H9 (cell line): Measurements from ENCODE around the gene BMERB1. TPM values are rescaled to one million over a fixed set of nuclear protein-coding genes. Genes with fewer than 3 reads are reported as not detected.

ENCODE experiments used
- DNase-seq: peaks from one replicate; pipeline ENCODE4 v3.0.0-alpha.2; 2017
- H2AFZ ChIP-seq: one replicate; pipeline ENCODE4 v1.6.1; 2013; ENCODE audit warnings: mild to moderate bottlenecking, low read length, control low read depth, moderate library complexity
- H2AK5ac ChIP-seq: 2 replicates; pipeline ENCODE4 v1.6.1; 2013; ENCODE audit warnings: low read length, control low read depth, mixed read lengths; ENCODE audit not compliant: insufficient read length
- H2BK120ac ChIP-seq: one replicate; pipeline ENCODE4 v1.6.1; 2013; ENCODE audit warnings: low read depth, mild to moderate bottlenecking, low read length, control low read depth, inconsistent platforms; ENCODE audit not compliant: poor library complexity, severe bottlenecking
- H2BK12ac ChIP-seq: 2 replicates; pipeline ENCODE4 v1.6.1; 2013; ENCODE audit warnings: low read length, control low read depth, mixed read lengths, low read depth; ENCODE audit not compliant: insufficient read length
- H2BK15ac ChIP-seq: 2 replicates; pipeline ENCODE4 v1.6.1; 2013; ENCODE audit warnings: low read depth, low read length, control low read depth
- H2BK20ac ChIP-seq: one replicate; pipeline ENCODE4 v1.6.1; 2013; ENCODE audit warnings: low read depth, mild to moderate bottlenecking, low read length, control low read depth, inconsistent platforms; ENCODE audit not compliant: poor library complexity, severe bottlenecking
- H2BK5ac ChIP-seq: 2 replicates; pipeline ENCODE4 v1.6.1; 2013; ENCODE audit warnings: low read length, control low read depth, mixed read lengths; ENCODE audit not compliant: insufficient read length
- H3K14ac ChIP-seq: 2 replicates; pipeline ENCODE4 v1.6.1; 2013; ENCODE audit warnings: low read length, control low read depth; ENCODE audit not compliant: insufficient read depth
- H3K18ac ChIP-seq: 2 replicates; pipeline ENCODE4 v1.6.1; 2013; ENCODE audit warnings: low read depth, mild to moderate bottlenecking, mixed read lengths, low read length, control low read depth; ENCODE audit not compliant: insufficient read length
- H3K23ac ChIP-seq: 2 replicates; pipeline ENCODE4 v1.6.1; 2013; ENCODE audit warnings: low read length, control low read depth, mixed read lengths, low read depth; ENCODE audit not compliant: insufficient read length
- H3K23me2 ChIP-seq: 2 replicates; pipeline ENCODE4 v1.6.1; 2013; ENCODE audit warnings: low read depth, mild to moderate bottlenecking, mixed read lengths, low read length, control low read depth; ENCODE audit not compliant: insufficient read length, poor library complexity, severe bottlenecking
- H3K27ac ChIP-seq: 2 replicates; pipeline ENCODE4 v1.5.1; 2013; ENCODE audit warnings: low read length, control low read depth, mixed read lengths, low read depth; ENCODE audit not compliant: insufficient read length
- H3K27me3 ChIP-seq: 2 replicates; pipeline ENCODE4 v1.6.1; 2013; ENCODE audit warnings: low read length, control low read depth, inconsistent platforms; ENCODE audit not compliant: insufficient read depth
- H3K4ac ChIP-seq: 2 replicates; pipeline ENCODE4 v1.6.1; 2013; ENCODE audit warnings: low read depth, mild to moderate bottlenecking, control low read depth, inconsistent platforms, low read length, moderate library complexity
- H3K4me1 ChIP-seq: 2 replicates; pipeline ENCODE4 v1.6.1; 2013; ENCODE audit warnings: low read length, control low read depth, inconsistent platforms; ENCODE audit not compliant: insufficient read depth
- H3K4me2 ChIP-seq: 2 replicates; pipeline ENCODE4 v1.6.1; 2013; ENCODE audit warnings: low read length, control low read depth, mixed read lengths; ENCODE audit not compliant: insufficient read length, insufficient read depth
- H3K56ac ChIP-seq: 2 replicates; pipeline ENCODE4 v1.6.1; 2013; ENCODE audit warnings: low read depth, mild to moderate bottlenecking, mixed read lengths, low read length, control low read depth; ENCODE audit not compliant: insufficient read length
- H3K79me1 ChIP-seq: 2 replicates; pipeline ENCODE4 v1.6.1; 2013; ENCODE audit warnings: low read depth, mild to moderate bottlenecking, moderate library complexity, low read length, control low read depth, inconsistent platforms; ENCODE audit not compliant: insufficient read depth, poor library complexity, severe bottlenecking
- H3K79me2 ChIP-seq: 2 replicates; pipeline ENCODE4 v1.6.1; 2013; ENCODE audit warnings: low read length, control low read depth, inconsistent platforms; ENCODE audit not compliant: insufficient read depth
- H3K9ac ChIP-seq: 2 replicates; pipeline ENCODE4 v1.6.1; 2013; ENCODE audit warnings: low read length, control low read depth, mixed read lengths; ENCODE audit not compliant: insufficient read length; ENCODE audit errors: extremely low read depth
- H3K9me3 ChIP-seq: one replicate; pipeline ENCODE4 v1.6.1; 2013; ENCODE audit warnings: low read depth, low read length, inconsistent platforms; ENCODE audit not compliant: control insufficient read depth
- H3T11ph ChIP-seq: one replicate; pipeline ENCODE4 v1.6.1; 2013; ENCODE audit warnings: mild to moderate bottlenecking, low read length, control low read depth, inconsistent platforms
- H4K20me1 ChIP-seq: one replicate; pipeline ENCODE4 v1.6.1; 2013; ENCODE audit not compliant: control insufficient read depth, insufficient read length, insufficient read depth
- H4K5ac ChIP-seq: 2 replicates; pipeline ENCODE4 v1.6.1; 2013; ENCODE audit warnings: low read depth, mild to moderate bottlenecking, mixed read lengths, low read length, control low read depth; ENCODE audit not compliant: insufficient read length
- H4K8ac ChIP-seq: replicated peaks from 2 replicates; pipeline ENCODE4 v1.6.1; 2013; ENCODE audit warnings: low read length, control low read depth, mixed read lengths, low read depth; ENCODE audit not compliant: insufficient read length
- H4K91ac ChIP-seq: 2 replicates; pipeline ENCODE4 v1.6.1; 2013; ENCODE audit warnings: low read depth, mild to moderate bottlenecking, moderate library complexity, mixed read lengths, low read length, control low read depth; ENCODE audit not compliant: insufficient read length
- H3K27ac Mint-ChIP-seq, 3 experiments: 2 replicates in 2 of 3; 3 replicates in 1 of 3; pipeline ENCODE4 v1.8.0; 2020 to 2021; ENCODE audit warnings: mixed read lengths in 3 of 3, mild to moderate bottlenecking in 1 of 3, moderate library complexity in 1 of 3
- H3K27me3 Mint-ChIP-seq: 2 replicates; pipeline ENCODE4 v1.8.0; 2021; ENCODE audit warnings: low read depth, mild to moderate bottlenecking, moderate library complexity, mixed read lengths
- H3K36me3 Mint-ChIP-seq, 3 experiments: 2 replicates in 2 of 3; 3 replicates in 1 of 3; pipeline ENCODE4 v1.8.0; 2020 to 2021; ENCODE audit warnings: low read depth in 3 of 3, mixed read lengths in 3 of 3; ENCODE audit not compliant: insufficient read depth in 1 of 3
- H3K4me1 Mint-ChIP-seq, 2 experiments: 2 replicates each; pipeline ENCODE4 v1.8.0; 2020; ENCODE audit warnings: mixed read lengths in 2 of 2
- H3K4me3 Mint-ChIP-seq, 2 experiments: 2 replicates in 1 of 2; 3 replicates in 1 of 2; pipeline ENCODE4 v1.8.0; 2020 to 2021; ENCODE audit warnings: mild to moderate bottlenecking in 2 of 2, mixed read lengths in 2 of 2, moderate library complexity in 1 of 2
- H3K9me3 Mint-ChIP-seq, 2 experiments: 2 replicates in 1 of 2; 3 replicates in 1 of 2; pipeline ENCODE4 v1.8.0; 2020; ENCODE audit warnings: mild to moderate bottlenecking in 2 of 2, mixed read lengths in 2 of 2, moderate library complexity in 1 of 2
- WGBS: extraction: QIAGEN DNeasy Blood & Tissue Kit; methylation state at CpG from one replicate; pipeline ENCODE4 v1.1.7; 2013; ENCODE audit warnings: missing lambda C conversion rate, low lambda C conversion rate, mixed read lengths; ENCODE audit not compliant: insufficient read length; ENCODE audit errors: extremely low coverage; 5-methylcytosine and 5-hydroxymethylcytosine counted together
- total RNA-seq: library from RNA; stranded (reverse); gene quantifications from 2 replicates; pipeline ENCODE4 v1.2.1, GENCODE V29; 2021
- TF ChIP-seq, protein P1 (sequence below): fragments of 200-600 bp; sonication (generic); conservative IDR thresholded peaks from 3 replicates; pipeline ENCODE4 v1.8.0; 2021; ENCODE audit warnings: antibody characterized with exemption, mild to moderate bottlenecking

Gene BMERB1
- total RNA-seq, 1 experiment from 2014 or later: 19.5 TPM

DNA sequence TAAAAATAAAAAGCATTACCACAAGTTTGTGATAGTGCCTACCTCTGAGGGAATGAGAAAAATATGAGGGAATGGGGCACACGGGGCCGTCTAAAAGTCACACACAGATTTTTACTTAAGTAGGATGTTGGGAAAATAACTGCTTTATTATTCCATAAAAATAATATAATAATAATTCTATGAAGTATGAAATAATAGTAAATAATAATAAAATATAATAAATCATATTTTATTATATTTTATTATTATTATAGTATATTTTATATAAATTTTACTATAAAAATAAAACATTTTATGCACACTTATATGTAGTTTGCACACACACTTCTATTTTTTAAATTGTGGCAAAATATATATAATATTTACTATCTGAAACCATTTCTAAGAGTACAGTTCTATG, 92.3 kb downstream of the BMERB1 start:
- Histone ChIP-seq H3K23ac (no peak overlapping the region), H2BK12ac (no peak overlapping the region), H3K4ac (no peak overlapping the region), H2BK15ac (no peak overlapping the region), H2BK5ac (no peak overlapping the region), H4K8ac (no peak overlapping the region), H3K9me3 (no peaks in the 10 kb centered on the region), H4K20me1 (no peaks in the 10 kb centered on the region), H2BK120ac (no peak overlapping the region), H3K14ac (no peak overlapping the region), H2AFZ (no peak overlapping the region), H3K9ac (no peak overlapping the region), H3K79me1 (no peaks in the 10 kb centered on the region), H3T11ph (no peak overlapping the region), H3K23me2 (no peaks in the 10 kb centered on the region), H3K27me3 (no peaks in the 10 kb centered on the region), H2AK5ac (no peak overlapping the region), H3K56ac (no peak overlapping the region), H3K18ac (no peak overlapping the region), H3K79me2 (no peaks in the 10 kb centered on the region), H3K27ac (no peak overlapping the region), H2BK20ac (no peak overlapping the region), H3K4me1 (no peaks in the 10 kb centered on the region), H3K4me2 (no peak overlapping the region), H4K5ac (no peak overlapping the region), H4K91ac (no peak overlapping the region)
- Mint-ChIP-seq H3K4me1 (peaks cover 0 to 3% of the 10 kb centered on the region in 2 experiments; a peak in 1 of 4 replicates), H3K36me3 (peaks cover 0 to 4% (median 0%) of the 10 kb centered on the region in 3 experiments; a peak in 3 of 7 replicates), H3K27ac (no peak overlapping the region), H3K9me3 (no peaks in the 10 kb centered on the region), H3K4me3 (no peak overlapping the region), H3K27me3 (no peaks in the 10 kb centered on the region)
- no peak for DNase-seq
- TF ChIP-seq, protein P1, sequence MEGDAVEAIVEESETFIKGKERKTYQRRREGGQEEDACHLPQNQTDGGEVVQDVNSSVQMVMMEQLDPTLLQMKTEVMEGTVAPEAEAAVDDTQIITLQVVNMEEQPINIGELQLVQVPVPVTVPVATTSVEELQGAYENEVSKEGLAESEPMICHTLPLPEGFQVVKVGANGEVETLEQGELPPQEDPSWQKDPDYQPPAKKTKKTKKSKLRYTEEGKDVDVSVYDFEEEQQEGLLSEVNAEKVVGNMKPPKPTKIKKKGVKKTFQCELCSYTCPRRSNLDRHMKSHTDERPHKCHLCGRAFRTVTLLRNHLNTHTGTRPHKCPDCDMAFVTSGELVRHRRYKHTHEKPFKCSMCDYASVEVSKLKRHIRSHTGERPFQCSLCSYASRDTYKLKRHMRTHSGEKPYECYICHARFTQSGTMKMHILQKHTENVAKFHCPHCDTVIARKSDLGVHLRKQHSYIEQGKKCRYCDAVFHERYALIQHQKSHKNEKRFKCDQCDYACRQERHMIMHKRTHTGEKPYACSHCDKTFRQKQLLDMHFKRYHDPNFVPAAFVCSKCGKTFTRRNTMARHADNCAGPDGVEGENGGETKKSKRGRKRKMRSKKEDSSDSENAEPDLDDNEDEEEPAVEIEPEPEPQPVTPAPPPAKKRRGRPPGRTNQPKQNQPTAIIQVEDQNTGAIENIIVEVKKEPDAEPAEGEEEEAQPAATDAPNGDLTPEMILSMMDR: no peak
- WGBS: no CpG with 5 or more reads among the region's 2 CpGs
